Measurements from ENCODE around the gene SLC22A17. TPM values are rescaled to one million over a fixed set of nuclear protein-coding genes. Genes with fewer than 3 reads are reported as not detected.

SLC22A17 gene
- total and polyA plus RNA-seq, 2 of the 13 experiments (the other 11 are each of a cell fraction or from before 2014, with no cell fraction given) = 0.95 to 1.1 TPM

- TF ChIP-seq CSRNP2 (CRISPR knock-in tag; conservative IDR thresholded peaks at IDR 0.05; ENCODE audit: low read depth) (no peak), CREB3 (CRISPR knock-in tag; IDR thresholded peaks at IDR 0.05) (no peak), KLF12 (CRISPR knock-in tag; IDR thresholded peaks at IDR 0.05; ENCODE audit: borderline replicate concordance) (no peak), ZNF276 (CRISPR knock-in tag; IDR thresholded peaks at IDR 0.05; ENCODE audit: low read depth) (no peak), SYNCRIP (IDR thresholded peaks at IDR 0.05; ENCODE audit: insufficient read depth, low read depth, low read length) (no peak), JARID2 (CRISPR knock-in tag; IDR thresholded peaks at IDR 0.05; ENCODE audit: insufficient replicate concordance) (no peak), ADNP (CRISPR knock-in tag; IDR thresholded peaks at IDR 0.05) (no peak), DRAP1 (CRISPR knock-in tag; IDR thresholded peaks at IDR 0.05) (no peak), GPN1 (CRISPR knock-in tag; IDR thresholded peaks at IDR 0.05; ENCODE audit: borderline replicate concordance) (no peak), KAT2B (IDR thresholded peaks at IDR 0.05; ENCODE audit: borderline replicate concordance, low read depth, low read length) (no peak), GPBP1L1 (CRISPR knock-in tag; IDR thresholded peaks at IDR 0.05) (no peak), KLF13 (CRISPR knock-in tag; IDR thresholded peaks at IDR 0.05) (no peak), ZNF639 (CRISPR knock-in tag; conservative IDR thresholded peaks at IDR 0.05) (no peak), ZNF251 (CRISPR knock-in tag; IDR thresholded peaks at IDR 0.05) (no peak), MAZ (IDR thresholded peaks at IDR 0.05; ENCODE audit: borderline replicate concordance, low read depth, low read length) (no peak), MAZ (CRISPR knock-in tag; IDR thresholded peaks at IDR 0.05; ENCODE audit: low read depth) (no peak), POLR2AphosphoS5 (IDR thresholded peaks at IDR 0.05; ENCODE audit: low read depth, low read length) (no peak), HNRNPK (IDR thresholded peaks at IDR 0.05; ENCODE audit: low read depth, low read length, poor library complexity, severe bottlenecking) (no peak), HCFC1 (IDR thresholded peaks at IDR 0.05; ENCODE audit: low read depth, low read length) (no peak), NFE2 (CRISPR knock-in tag; IDR thresholded peaks at IDR 0.05) (no peak), HHEX (CRISPR knock-in tag; IDR thresholded peaks at IDR 0.05) (no peak)
Measured at GRCh38 chr14:23360496-23360895, 7.8 kb upstream of the SLC22A17 start (continued).
